GM21786 (cell line): Measurements from ENCODE around the gene FMO5.
"Not testable (repeated sequence)": the region's sequence is repeated elsewhere in the genome, so short reads cannot be mapped to it uniquely, and the experiment has no call there.

Experiments used
- ATAC-seq: cut with Tn5 transposase; IDR thresholded peaks from one replicate; pipeline ENCODE4 v1.9.1; 2021; ENCODE audit not compliant: unreplicated experiment

The FMO5 gene

DNA sequence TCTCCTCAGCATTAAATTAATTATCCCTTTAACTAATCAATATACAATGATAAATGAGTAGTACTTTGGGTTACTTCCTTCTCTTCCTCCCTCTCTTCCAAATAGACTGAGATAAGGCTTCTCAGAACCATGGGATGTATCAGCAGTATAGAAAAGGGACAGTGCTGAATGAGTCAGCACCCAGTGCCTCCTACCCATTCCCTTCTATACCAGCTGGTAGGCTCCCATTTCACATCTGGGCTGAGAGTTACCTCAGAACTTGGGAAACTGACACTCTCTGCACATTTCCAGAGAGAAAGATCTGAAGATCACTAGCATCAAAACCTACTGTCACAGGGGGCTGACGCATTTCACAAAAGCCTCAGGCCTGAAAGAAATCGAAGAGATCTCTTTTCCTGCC, 68.0 kb downstream of the FMO5 start:
- ATAC-seq, result not testable (repeated sequence)

DNA sequence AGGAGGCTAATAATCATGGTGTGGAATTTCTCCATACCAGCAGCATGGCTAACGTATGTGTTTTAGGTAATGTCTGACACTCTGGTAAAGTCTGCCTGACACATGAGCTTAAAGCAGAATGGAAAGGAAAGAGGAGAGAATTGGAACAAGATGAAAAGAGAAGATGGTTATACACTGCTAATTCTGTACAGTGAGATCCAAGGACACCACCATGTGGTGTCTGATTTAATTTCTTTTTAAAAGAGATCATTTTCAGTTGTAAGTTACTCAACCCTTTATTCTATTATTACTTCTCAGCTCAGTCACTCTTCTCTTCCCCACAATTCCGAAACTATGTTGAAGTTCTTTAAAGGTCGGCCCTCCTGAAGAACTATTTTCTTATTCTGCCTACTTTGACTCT, 68.5 kb downstream of the FMO5 start:
- no peak for ATAC-seq

DNA sequence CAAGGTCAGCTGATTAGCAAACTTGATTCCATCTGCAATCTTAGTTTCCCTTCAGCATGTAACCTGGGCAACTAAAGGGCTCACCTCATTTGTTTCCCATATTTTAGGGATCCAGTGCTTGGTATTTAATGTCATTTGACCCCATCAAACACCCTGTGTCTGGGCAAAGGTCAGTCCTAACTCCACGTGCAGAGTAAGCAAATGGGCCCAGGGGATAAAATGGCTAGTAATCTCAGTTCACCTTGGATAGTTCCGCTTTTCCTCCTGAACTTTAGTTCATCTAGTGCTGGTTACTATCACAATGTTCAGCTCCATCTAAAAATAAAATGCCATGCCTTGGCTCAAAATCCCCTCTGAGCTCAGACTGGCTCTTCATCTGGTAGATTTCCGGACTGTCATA, 72.4 kb downstream of the FMO5 start:
- ATAC-seq, result no peak

DNA sequence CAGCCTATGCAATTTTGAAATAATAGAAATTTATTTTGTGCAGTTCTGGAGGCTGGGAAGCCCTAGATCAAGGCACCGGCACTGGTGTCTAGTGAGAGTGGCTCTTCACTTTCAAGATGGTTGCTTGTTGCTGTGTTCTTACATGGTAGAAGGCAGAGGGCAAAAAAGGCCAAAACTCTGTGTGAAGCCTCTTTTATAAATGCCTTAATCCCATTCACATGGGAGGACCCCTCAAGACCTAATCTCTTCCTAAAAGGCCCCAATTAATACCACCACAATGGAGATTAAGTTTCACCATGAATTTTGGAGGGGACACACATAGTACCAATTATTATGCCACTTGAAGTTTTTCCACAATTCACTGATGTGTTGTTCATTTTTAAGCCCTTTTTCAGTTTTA, 73.9 kb downstream of the FMO5 start:
- no peak for ATAC-seq

DNA sequence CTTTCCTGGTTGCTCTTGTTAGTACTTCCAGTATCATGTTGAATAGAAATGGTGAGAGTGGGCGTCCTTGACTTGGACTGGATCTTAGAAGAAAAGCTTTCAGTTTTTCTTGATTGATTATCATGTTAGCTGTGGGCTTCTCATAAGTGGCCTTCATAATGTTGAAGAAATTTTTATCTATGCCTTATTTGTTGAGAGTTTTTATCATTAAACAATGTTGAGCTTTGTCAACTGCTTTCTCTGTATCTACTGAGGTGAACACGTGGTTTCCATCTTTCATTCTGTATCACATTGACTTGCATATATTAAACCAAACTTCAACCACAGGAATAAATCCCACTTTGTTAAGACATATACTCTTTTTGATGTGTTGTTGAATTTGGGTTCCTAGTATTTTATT, 82.3 kb downstream of the FMO5 start:
- no peak for ATAC-seq
